ENCODE measurements around the gene TRIM32. TPM values are rescaled to one million over a fixed set of nuclear protein-coding genes. Genes with fewer than 3 reads are reported as not detected.

The TRIM32 gene
- total RNA-seq, 1 donor from 2014 or later, result 33.7 TPM

DNA sequence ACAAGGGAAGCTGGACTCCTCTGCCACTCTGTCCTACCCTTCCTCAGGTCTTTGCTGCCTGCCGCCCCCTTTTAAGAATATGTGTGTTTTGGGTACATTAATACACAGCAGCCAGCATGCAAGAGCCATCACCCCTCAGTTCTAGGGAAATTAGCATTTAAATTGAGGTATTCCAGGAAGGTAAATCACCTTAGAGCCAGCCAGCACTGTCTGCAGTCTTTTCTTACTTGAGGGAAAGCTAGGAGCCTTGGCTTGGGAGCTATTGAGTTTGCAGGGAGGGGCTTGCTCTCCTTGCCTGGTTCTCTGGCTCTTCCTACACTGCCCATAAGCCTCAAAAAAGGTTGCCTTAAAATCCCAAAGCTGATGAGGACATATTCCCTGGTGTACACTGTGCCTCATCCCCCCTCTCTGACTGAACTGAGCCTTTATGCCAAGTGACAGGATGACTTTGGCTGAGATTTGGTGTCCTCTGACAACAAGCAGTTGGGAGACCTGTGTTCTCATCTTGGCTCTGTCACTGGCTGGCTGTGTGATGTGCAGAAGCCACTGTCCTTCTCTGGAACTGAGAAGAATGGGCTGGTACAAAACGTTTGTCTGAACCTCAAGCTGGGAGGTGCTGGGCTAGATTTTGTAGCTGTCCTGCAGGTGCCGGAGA lies 54.1 kb downstream of the TRIM32 start:
- Histone ChIP-seq H3K9ac (ENCODE audit: low read length) (no peak overlapping the region), H2AFZ (ENCODE audit: low read depth, low read length) (no peak overlapping the region), H3K9me3 (ENCODE audit: insufficient read depth, low read depth, low read length) (no peaks in the 10 kb centered on the region), H3K4me2 (ENCODE audit: low read length) (no peak overlapping the region), H3K4me3 (ENCODE audit: insufficient read depth, low read depth, low read length) (no peak overlapping the region), H3K36me3 (ENCODE audit: insufficient read depth, low read length) (no peaks in the 10 kb centered on the region), H4K20me1 (ENCODE audit: insufficient read depth, low read length) (no peaks in the 10 kb centered on the region), H3K27ac (ENCODE audit: low read depth, low read length) (no peak overlapping the region), H3K79me2 (ENCODE audit: insufficient read depth, low read length) (no peaks in the 10 kb centered on the region), H3K4me1 (ENCODE audit: insufficient read depth, low read length) (no peaks in the 10 kb centered on the region), H3K27me3 (ENCODE audit: insufficient read depth, low read length) (no peaks in the 10 kb centered on the region)
- Mint-ChIP-seq H3K36me3 (ENCODE audit: low read depth, unreplicated experiment) (no peaks in the 10 kb centered on the region), H3K4me1 (ENCODE audit: low read depth, unreplicated experiment) (no peaks in the 10 kb centered on the region), H3K27ac (ENCODE audit: unreplicated experiment) (no peak overlapping the region), H3K9me3 (ENCODE audit: unreplicated experiment) (peaks cover 4% of the 10 kb centered on the region), H3K27me3 (ENCODE audit: low read depth, unreplicated experiment) (peaks cover 11% of the 10 kb centered on the region), H3K4me3 (ENCODE audit: unreplicated experiment) (no peak overlapping the region)
- FAIRE-seq (no peak), DNase-seq (ENCODE audit: low read depth) (no peak)
- TF ChIP-seq EZH2 (IDR thresholded peaks at IDR 0.05; ENCODE audit: insufficient read depth, low read length) (no peak), CTCF (IDR thresholded peaks at IDR 0.05; ENCODE audit: insufficient read depth, low read depth, low read length) (no peak)

DNA sequence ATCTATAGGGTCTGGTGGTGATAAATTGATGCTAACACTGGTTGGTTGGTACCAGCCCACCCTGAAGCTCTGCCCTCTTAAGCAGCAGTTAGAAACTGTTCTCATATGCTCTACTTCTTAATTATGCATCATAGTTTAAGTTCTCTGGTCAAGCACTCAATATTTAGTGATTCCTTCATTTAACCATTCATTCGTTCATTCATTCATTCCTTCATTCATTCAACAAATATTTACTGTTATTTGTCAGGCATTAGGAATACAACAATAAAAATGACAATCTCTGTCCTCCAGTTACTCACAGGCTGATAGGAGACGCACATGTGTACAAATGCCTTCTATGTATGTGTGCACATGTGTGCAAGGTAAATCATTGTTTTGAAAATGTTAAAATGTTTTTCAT lies 54.6 kb downstream of the TRIM32 start:
- Mint-ChIP-seq H3K9me3 (ENCODE audit: unreplicated experiment) (peaks cover 4% of the 10 kb centered on the region), H3K27ac (ENCODE audit: unreplicated experiment) (no peak overlapping the region), H3K27me3 (ENCODE audit: low read depth, unreplicated experiment) (peaks cover 11% of the 10 kb centered on the region), H3K4me1 (ENCODE audit: low read depth, unreplicated experiment) (no peaks in the 10 kb centered on the region), H3K36me3 (ENCODE audit: low read depth, unreplicated experiment) (no peaks in the 10 kb centered on the region), H3K4me3 (ENCODE audit: unreplicated experiment) (no peak overlapping the region)
- H3K4me3 ChIP-seq (ENCODE audit: insufficient read depth, low read depth, low read length), result no peak overlapping the region
- H3K27ac ChIP-seq (ENCODE audit: low read depth, low read length), result no peak overlapping the region
- FAIRE-seq (no peak), DNase-seq (ENCODE audit: low read depth) (no peak)
- H3K27me3 ChIP-seq (ENCODE audit: insufficient read depth, low read length), result no peaks in the 10 kb centered on the region
- H3K9ac ChIP-seq (ENCODE audit: low read length), result no peak overlapping the region
- no peak overlapping the region for H2AFZ ChIP-seq (ENCODE audit: low read depth, low read length)
- no peaks in the 10 kb centered on the region for H4K20me1 ChIP-seq (ENCODE audit: insufficient read depth, low read length)
- H3K4me1 ChIP-seq (ENCODE audit: insufficient read depth, low read length), result no peaks in the 10 kb centered on the region
- no peak for TF ChIP-seq EZH2 (IDR thresholded peaks at IDR 0.05; ENCODE audit: insufficient read depth, low read length)
- TF ChIP-seq CTCF (IDR thresholded peaks at IDR 0.05; ENCODE audit: insufficient read depth, low read depth, low read length), result no peak
- H3K36me3 ChIP-seq (ENCODE audit: insufficient read depth, low read length), result no peaks in the 10 kb centered on the region
- no peaks in the 10 kb centered on the region for H3K79me2 ChIP-seq (ENCODE audit: insufficient read depth, low read length)
- no peaks in the 10 kb centered on the region for H3K9me3 ChIP-seq (ENCODE audit: insufficient read depth, low read depth, low read length)
- no peak overlapping the region for H3K4me2 ChIP-seq (ENCODE audit: low read length)

DNA sequence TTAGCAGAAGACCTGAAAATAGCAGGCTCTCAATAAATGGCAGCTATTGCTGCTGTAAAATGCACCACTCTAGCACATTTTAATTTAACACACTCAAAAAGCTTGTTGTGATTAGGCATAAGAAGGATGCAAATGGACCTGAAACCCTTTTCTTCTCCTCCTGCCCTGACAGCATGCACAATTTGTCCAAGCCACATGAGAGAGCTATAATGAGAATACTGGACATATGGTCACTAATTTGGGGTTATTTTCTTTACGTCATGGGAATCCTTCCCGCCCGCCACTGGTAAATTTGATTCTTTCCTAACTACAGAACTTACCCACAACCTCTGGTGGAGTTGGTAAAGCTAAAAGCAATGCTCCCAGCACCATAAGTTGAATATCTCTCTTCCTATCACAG lies 62.1 kb downstream of the TRIM32 start:
- H3K9me3 Mint-ChIP-seq (ENCODE audit: unreplicated experiment), result no peaks in the 10 kb centered on the region
- H3K9me3 ChIP-seq (ENCODE audit: insufficient read depth, low read depth, low read length), result no peaks in the 10 kb centered on the region
- no peak overlapping the region for H3K4me2 ChIP-seq (ENCODE audit: low read length)
- DNase-seq (ENCODE audit: low read depth), result no peak
- no peak overlapping the region for H3K27ac ChIP-seq (ENCODE audit: low read depth, low read length)
- no peak overlapping the region for H3K4me3 Mint-ChIP-seq (ENCODE audit: unreplicated experiment)
- H3K27me3 ChIP-seq (ENCODE audit: insufficient read depth, low read length), result no peaks in the 10 kb centered on the region
- H3K36me3 Mint-ChIP-seq (ENCODE audit: low read depth, unreplicated experiment), result no peaks in the 10 kb centered on the region
- peaks cover 2% of the 10 kb centered on the region for H3K27me3 Mint-ChIP-seq (ENCODE audit: low read depth, unreplicated experiment)
- no peaks in the 10 kb centered on the region for H3K4me1 Mint-ChIP-seq (ENCODE audit: low read depth, unreplicated experiment)
- H2AFZ ChIP-seq (ENCODE audit: low read depth, low read length), result no peak overlapping the region
- H3K4me3 ChIP-seq (ENCODE audit: insufficient read depth, low read depth, low read length), result no peak overlapping the region
- H3K9ac ChIP-seq (ENCODE audit: low read length), result no peak overlapping the region
- H4K20me1 ChIP-seq (ENCODE audit: insufficient read depth, low read length), result no peaks in the 10 kb centered on the region
- no peaks in the 10 kb centered on the region for H3K36me3 ChIP-seq (ENCODE audit: insufficient read depth, low read length)
- no peak for FAIRE-seq
- no peak overlapping the region for H3K27ac Mint-ChIP-seq (ENCODE audit: unreplicated experiment)
- no peaks in the 10 kb centered on the region for H3K4me1 ChIP-seq (ENCODE audit: insufficient read depth, low read length)
- TF ChIP-seq CTCF (IDR thresholded peaks at IDR 0.05; ENCODE audit: insufficient read depth, low read depth, low read length) (no peak), EZH2 (IDR thresholded peaks at IDR 0.05; ENCODE audit: insufficient read depth, low read length) (no peak)
- H3K79me2 ChIP-seq (ENCODE audit: insufficient read depth, low read length), result no peaks in the 10 kb centered on the region

All from astrocyte (in vitro differentiated cells and primary cell).